Measurements from ENCODE around the gene GRPEL2. TPM values are rescaled to one million over a fixed set of nuclear protein-coding genes. Genes with fewer than 3 reads are reported as not detected.

Gene GRPEL2
- total RNA-seq, 1 donor from 2014 or later = 15.1 TPM

GRCh38 chr5:149349382-149349781, 4.1 kb downstream of the GRPEL2 start:
- H3K4me1 ChIP-seq = peaks cover 26% of the 10 kb centered on the region
- no peaks in the 10 kb centered on the region for H3K9me3 ChIP-seq
- H3K4me3 ChIP-seq = no peak overlapping the region
- ATAC-seq = no peak
- no peak for DNase-seq
- no peaks in the 10 kb centered on the region for H3K27me3 ChIP-seq (ENCODE audit: low read depth)
- intact Hi-C loops (cut with DNase I) = no loop called here
- H3K36me3 ChIP-seq = peaks cover 65% of the 10 kb centered on the region
- no peak for TF ChIP-seq CTCF (IDR thresholded peaks at IDR 0.05)
- peak overlapping the region; percentile 14 for H3K27ac ChIP-seq

- Histone ChIP-seq H3K4me3 (no peak overlapping the region), H3K27ac (no peak overlapping the region), H3K27me3 (ENCODE audit: low read depth) (no peaks in the 10 kb centered on the region), H3K9me3 (no peaks in the 10 kb centered on the region), H3K36me3 (peaks cover 75% of the 10 kb centered on the region), H3K4me1 (peaks cover 10% of the 10 kb centered on the region)
- intact Hi-C loops (cut with DNase I) = no loop called here
- no peak for TF ChIP-seq CTCF (IDR thresholded peaks at IDR 0.05)
- no peak for ATAC-seq
- no peak for DNase-seq
Measured at GRCh38 chr5:149352169-149352568, 6.9 kb downstream of the GRPEL2 start.

- no peak for TF ChIP-seq CTCF (IDR thresholded peaks at IDR 0.05)
- Histone ChIP-seq H3K4me3 (no peak overlapping the region), H3K9me3 (no peaks in the 10 kb centered on the region), H3K4me1 (peaks cover 14% of the 10 kb centered on the region), H3K27ac (no peak overlapping the region), H3K27me3 (ENCODE audit: low read depth) (no peaks in the 10 kb centered on the region), H3K36me3 (peaks cover 64% of the 10 kb centered on the region)
- intact Hi-C loops (cut with DNase I) = no loop called here
- no peak for ATAC-seq
- no peak for DNase-seq
Measured at GRCh38 chr5:149353911-149354310, 8.6 kb downstream of the GRPEL2 start.

- DNase-seq (no peak), ATAC-seq (no peak)
Measured at GRCh38 chr5:149355688-149356087, 10.4 kb downstream of the GRPEL2 start.

GRCh38 chr5:149356391-149356790, 11.1 kb downstream of the GRPEL2 start:
- peaks cover 25% of the 10 kb centered on the region for H3K4me1 ChIP-seq
- no peak for TF ChIP-seq CTCF (IDR thresholded peaks at IDR 0.05)
- peaks cover 39% of the 10 kb centered on the region for H3K36me3 ChIP-seq
- intact Hi-C loops (cut with DNase I) = no loop called here
- H3K27ac ChIP-seq = no peak overlapping the region
- no peaks in the 10 kb centered on the region for H3K27me3 ChIP-seq (ENCODE audit: low read depth)
- no peak overlapping the region for H3K4me3 ChIP-seq
- DNase-seq (no peak), ATAC-seq (no peak)
- no peaks in the 10 kb centered on the region for H3K9me3 ChIP-seq

More at GRCh38 chr5:149355688-149356087, 10.4 kb downstream of the GRPEL2 start:
- no peak overlapping the region for H3K27ac ChIP-seq
- H3K36me3 ChIP-seq = peaks cover 46% of the 10 kb centered on the region
- no peak for TF ChIP-seq CTCF (IDR thresholded peaks at IDR 0.05)
- H3K9me3 ChIP-seq = no peaks in the 10 kb centered on the region
- no peak overlapping the region for H3K4me3 ChIP-seq
- peaks cover 24% of the 10 kb centered on the region for H3K4me1 ChIP-seq
- H3K27me3 ChIP-seq (ENCODE audit: low read depth) = no peaks in the 10 kb centered on the region
- intact Hi-C loops (cut with DNase I) = no loop called here
